C4-2B (cell line): Measurements from ENCODE around the gene UBA1.

Source experiments
- CTCF ChIP-seq: fragments of 450-650 bp; conservative IDR thresholded peaks from 2 replicates; pipeline ENCODE4 v1.5.1; 2017; ENCODE audit warnings: mild to moderate bottlenecking
- ZFX ChIP-seq: fragments of 450-650 bp; IDR thresholded peaks from 2 replicates; pipeline ENCODE4 v1.6.1; 2017

- TF ChIP-seq CTCF (no peak), ZFX (no peak)
Measured at GRCh38 chrX:47168495-47169073, 25.0 kb upstream of the UBA1 start.
